ENCODE results near the gene ADGRD1.

Gene ADGRD1

DNA sequence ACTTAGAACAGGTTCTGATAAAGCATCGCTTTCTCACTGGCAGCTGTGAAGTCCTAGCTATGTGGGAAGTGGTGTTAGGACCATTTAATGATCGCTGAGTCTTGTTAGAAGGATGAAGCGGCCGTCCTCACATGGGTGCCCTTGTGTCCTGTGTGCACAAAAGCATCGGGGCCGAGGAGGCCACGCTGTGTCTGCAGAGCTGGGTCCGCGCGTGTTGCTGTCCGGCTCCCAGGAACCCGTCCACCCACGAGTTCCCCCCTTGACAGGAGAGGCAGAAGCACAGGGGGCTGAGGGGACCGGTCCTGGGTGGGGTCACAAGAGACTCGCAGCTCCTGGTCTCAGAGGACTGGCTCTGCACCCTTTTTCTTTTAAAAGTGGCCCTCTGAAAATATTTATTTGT, 90.4 kb downstream of the ADGRD1 start:
- TF ChIP-seq, protein P1, sequence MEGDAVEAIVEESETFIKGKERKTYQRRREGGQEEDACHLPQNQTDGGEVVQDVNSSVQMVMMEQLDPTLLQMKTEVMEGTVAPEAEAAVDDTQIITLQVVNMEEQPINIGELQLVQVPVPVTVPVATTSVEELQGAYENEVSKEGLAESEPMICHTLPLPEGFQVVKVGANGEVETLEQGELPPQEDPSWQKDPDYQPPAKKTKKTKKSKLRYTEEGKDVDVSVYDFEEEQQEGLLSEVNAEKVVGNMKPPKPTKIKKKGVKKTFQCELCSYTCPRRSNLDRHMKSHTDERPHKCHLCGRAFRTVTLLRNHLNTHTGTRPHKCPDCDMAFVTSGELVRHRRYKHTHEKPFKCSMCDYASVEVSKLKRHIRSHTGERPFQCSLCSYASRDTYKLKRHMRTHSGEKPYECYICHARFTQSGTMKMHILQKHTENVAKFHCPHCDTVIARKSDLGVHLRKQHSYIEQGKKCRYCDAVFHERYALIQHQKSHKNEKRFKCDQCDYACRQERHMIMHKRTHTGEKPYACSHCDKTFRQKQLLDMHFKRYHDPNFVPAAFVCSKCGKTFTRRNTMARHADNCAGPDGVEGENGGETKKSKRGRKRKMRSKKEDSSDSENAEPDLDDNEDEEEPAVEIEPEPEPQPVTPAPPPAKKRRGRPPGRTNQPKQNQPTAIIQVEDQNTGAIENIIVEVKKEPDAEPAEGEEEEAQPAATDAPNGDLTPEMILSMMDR (IDR thresholded peaks at IDR 0.05; ENCODE audit: low read depth, low read length) = no peak
- H3K4me3 ChIP-seq (replicated peaks in 1 of 2; ENCODE audit: low read depth in 2 of 2, low read length in 2 of 2) = no peak overlapping the region
- DNase-seq (ENCODE audit: low read depth in 2 of 2) = no peak

DNA sequence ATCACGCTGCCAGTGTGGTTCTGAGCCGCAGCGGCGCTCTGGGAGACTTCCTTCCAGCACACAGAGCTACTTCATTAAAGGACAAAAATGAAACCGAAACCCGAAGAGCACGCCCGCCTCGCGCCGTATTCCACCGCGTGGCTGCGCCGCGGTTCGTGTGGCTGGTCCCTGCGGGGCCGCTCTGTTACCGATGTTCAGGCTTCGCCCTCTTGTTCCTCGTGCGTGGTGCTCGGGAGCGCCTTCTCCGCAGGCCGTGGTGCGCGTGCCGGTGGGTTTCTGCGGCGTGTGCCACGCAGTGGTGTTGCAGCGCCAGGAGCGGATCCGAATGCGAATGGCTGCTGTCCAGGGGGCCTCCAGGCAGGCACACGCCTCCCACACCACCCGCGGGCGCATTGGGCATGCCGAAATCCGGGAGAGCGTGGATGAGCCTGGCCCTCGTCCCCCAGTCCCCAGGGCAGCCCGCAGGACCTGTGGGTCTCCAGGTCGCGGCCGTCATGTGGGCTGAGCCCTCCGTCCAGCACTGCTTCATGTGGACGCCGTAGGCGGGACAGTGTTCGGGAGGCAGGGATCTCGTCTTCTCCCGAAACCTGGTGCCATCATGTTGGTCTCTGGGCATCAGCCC, 91.2 kb downstream of the ADGRD1 start:
- TF ChIP-seq, protein P1 (IDR thresholded peaks at IDR 0.05; ENCODE audit: low read depth, low read length) = no peak
- DNase-seq (ENCODE audit: low read depth in 2 of 2) = no peak
- no peak overlapping the region for H3K4me3 ChIP-seq (replicated peaks in 1 of 2; ENCODE audit: low read depth in 2 of 2, low read length in 2 of 2)

DNA sequence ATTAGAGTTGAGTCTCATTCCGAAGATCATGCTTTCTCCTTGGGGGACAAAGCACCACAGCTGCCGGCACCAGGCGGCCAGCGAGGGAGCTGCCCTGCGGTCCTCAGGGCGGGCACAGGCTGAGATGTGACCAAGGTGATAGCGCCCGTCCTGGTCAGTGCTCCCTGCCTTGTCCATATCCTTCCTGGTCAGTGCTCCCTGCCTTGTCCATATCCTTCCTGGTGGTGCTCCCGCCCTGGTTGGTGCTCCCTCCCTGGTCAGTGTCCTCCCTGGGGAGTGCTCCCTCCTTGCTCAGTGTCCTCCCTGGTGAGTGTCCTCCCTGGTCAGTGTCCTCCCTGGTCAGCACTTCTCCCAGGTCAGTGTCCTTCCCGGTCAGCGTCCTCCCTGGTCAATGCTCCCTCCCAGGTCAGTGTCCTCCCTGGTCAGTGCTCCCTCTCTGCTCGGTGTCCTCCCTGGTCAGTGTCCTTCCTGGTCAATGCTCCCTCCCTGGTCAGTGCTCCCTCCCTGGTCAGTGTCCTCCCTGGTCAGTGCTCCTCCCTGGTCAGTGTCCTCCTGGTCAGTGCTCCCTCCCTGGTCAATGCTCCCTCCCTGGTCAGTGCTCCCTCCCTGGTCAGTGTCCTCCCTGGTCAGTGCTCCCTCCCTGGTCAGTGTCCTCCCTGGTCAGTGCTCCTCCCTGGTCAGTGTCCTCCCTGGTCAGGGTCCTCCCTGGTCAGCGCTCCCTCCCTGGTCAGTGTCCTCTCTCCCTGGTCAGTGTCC, 92.2 kb downstream of the ADGRD1 start:
- H3K4me3 ChIP-seq (replicated peaks in 1 of 2; ENCODE audit: low read depth in 2 of 2, low read length in 2 of 2) = no peak overlapping the region
- TF ChIP-seq, protein P1 (IDR thresholded peaks at IDR 0.05; ENCODE audit: low read depth, low read length) = no peak
- DNase-seq (ENCODE audit: low read depth in 2 of 2) = no peak

DNA sequence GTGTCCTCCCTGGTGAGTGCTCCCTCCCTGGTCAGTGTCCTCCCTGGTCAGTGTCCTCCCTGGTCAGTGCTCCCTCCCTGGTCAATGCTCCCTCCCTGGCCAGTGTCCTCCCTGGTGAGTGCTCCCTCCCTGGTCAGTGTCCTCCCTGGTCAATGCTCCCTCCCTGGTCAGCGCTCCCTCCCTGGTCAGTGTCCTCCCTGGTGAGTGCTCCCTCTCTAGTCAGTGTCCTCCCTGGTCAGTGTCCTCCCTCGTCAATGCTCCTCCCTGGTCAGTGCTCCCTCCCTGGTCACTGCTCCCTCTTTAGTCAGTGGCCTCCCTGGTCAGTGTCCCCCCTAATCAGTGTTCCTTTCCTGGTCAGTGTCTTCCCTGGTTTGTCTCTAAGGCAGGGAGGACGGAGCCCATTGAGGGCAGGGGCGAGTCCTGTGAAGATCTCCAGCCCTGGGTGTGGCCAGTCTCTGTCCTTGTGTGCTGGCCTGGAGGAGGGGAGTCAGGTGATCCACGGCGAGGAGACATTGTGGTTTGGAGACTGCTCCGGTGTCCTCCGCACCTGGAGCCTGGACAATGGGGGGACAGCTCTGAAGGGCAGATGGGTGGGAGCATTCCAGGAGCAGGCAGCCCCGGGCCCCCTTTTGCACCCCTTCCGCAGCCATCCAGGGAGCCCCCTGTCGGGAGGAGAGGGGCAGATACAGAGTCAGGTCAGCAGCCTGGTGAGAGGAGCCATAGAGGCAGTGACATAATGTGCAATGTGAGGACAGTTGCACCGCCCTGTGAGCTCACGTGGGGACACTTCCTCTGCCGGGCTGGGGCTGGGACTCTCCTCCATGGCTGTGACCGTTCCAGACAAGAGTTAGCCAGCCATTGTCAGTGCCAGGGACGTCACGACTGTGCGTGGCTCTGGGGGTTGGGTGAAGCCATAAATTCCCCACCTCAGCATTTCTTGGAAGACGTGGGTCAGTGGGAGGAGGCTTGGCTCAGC, 93.4 kb downstream of the ADGRD1 start:
- H3K4me3 ChIP-seq (replicated peaks in 1 of 2; ENCODE audit: low read depth in 2 of 2, low read length in 2 of 2) = no peak overlapping the region
- DNase-seq (ENCODE audit: low read depth in 2 of 2) = no peak
- TF ChIP-seq, protein P1 (IDR thresholded peaks at IDR 0.05; ENCODE audit: low read depth, low read length) = no peak

DNA sequence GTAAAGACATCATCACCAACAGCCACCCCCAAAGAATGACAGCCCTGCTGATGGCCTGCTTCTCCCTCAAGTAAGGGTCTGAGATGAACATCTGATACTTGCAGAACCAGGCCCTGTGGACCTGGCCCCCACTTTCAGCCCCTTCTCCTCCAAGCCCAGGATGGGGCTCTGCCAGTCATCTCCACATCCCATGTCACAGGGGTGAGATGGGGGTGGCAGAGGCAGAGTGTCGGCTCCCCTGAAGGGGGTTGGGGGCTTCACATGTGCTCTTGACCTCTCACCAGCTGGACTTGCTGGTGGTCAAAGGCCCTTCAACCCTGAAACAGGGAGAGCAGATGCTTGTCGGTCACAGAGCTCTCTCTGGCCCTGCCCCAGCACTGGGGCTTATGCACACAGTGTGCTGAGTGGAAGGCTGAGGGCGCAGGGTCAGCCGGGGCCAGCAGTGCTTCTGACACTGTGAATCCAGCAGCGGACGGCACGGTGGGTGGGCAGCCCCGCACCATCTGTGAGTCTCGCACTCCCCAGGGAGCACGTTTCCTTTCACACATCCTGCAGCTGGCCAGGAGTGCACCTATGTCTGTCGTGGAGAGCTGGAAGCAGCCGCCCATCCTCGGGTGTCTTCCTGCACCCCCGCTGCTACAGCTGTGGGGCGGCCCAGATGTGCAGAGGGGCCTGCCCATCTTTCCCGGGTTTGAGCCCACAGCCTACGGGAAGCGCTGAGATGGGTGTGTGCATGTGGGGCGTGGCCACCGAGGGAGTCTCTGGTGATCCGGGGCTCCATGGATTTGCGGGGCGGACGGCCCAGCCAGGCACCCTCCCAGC, 94.3 kb downstream of the ADGRD1 start:
- TF ChIP-seq, protein P1 (IDR thresholded peaks at IDR 0.05; ENCODE audit: low read depth, low read length) = no peak
- no peak for DNase-seq (ENCODE audit: low read depth in 2 of 2)
- H3K4me3 ChIP-seq (replicated peaks in 1 of 2; ENCODE audit: low read depth in 2 of 2, low read length in 2 of 2) = no peak overlapping the region

DNA sequence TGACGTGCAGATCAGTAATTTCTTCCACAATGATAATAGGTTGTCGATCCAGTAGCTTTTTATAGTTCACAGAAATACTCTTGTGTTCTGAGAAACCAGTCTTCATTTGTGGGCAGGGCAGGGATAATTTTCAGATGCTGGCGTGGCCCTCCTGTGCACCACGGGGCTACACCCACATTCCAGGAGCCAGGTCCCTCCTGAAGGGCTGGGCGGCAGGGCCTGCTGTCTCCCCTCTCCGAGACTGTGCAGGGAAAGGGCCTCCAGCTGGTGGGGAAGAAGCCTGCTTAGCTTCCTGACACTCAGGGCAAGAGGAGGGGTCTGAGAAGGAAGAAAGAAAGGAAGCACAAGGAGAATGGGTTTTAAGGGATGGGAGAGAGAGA, 94.9 kb downstream of the ADGRD1 start:
- TF ChIP-seq, protein P1 (IDR thresholded peaks at IDR 0.05; ENCODE audit: low read depth, low read length) = no peak

More for the DNA sequence above, 94.9 kb downstream of the ADGRD1 start:
- no peak overlapping the region for H3K4me3 ChIP-seq (replicated peaks in 1 of 2; ENCODE audit: low read depth in 2 of 2, low read length in 2 of 2)
- DNase-seq (ENCODE audit: low read depth in 2 of 2) = no peak

All from cardiac fibroblast (primary cell).